Pancreas (tissue), 10 donors: ENCODE data around the gene MNT. TPM values are rescaled to one million over a fixed set of nuclear protein-coding genes. Genes with fewer than 3 reads are reported as not detected.
A peak's percentile ranks its signal among the peaks of the same experiment; 100 is the strongest.

Source experiments
- ATAC-seq, 4 donors: fragments of 200-7000 bp; cut with Tn5 transposase; one replicate each; pipeline versions ENCODE4 v1.8.0 to v1.9.1; 2020; ENCODE audit warnings: mild to moderate bottlenecking in 4 of 4, moderate library complexity in 4 of 4
- DNase-seq, 6 donors: peaks; one replicate each; pipeline ENCODE4 v3.0.0-alpha.2; 2020
- FAIRE-seq: peaks from 2 replicates; lab custom pipeline; 2012; peaks lifted over from hg19 to GRCh38; lab: Jason Lieb, UNC
- H3K27ac ChIP-seq, 4 donors: fragments of 200-600 bp; sonication (generic); 1 replicate in 3 of 4; 2 replicates in 1 of 4; pipeline versions ENCODE4 v1.5.0 to v1.8.0; 2020
- H3K27me3 ChIP-seq, 4 donors: fragments of 200-600 bp; one replicate each; pipeline ENCODE4 v1.8.0; 2021
- H3K36me3 ChIP-seq, 3 donors: fragments of 200-600 bp; sonication (generic) in 1 of 3; one replicate each; pipeline versions ENCODE4 v1.5.0 to v1.8.0; 2020 to 2021
- H3K4me1 ChIP-seq, 3 donors: fragments of 200-600 bp; one replicate each; pipeline ENCODE4 v1.8.0; 2021
- H3K4me3 ChIP-seq, 4 donors: fragments of 200-600 bp; sonication (generic) in 2 of 4; one replicate each; pipeline versions ENCODE4 v1.5.0 to v1.8.0; 2020 to 2021
- H3K9me3 ChIP-seq, 4 donors: fragments of 200-600 bp; one replicate each; pipeline ENCODE4 v1.8.0; 2021
- CTCF ChIP-seq, 4 donors: fragments of 200-600 bp; sonication (generic) in 3 of 4; IDR thresholded peaks; one replicate each; pipeline versions ENCODE4 v1.5.0 to v1.8.0; 2021; ENCODE audit warnings: antibody characterized with exemption in 4 of 4
- WGBS, 2 donors: extraction: QIAGEN DNeasy Blood & Tissue Kit; methylation state at CpG; one replicate each; pipeline ENCODE4 v1.1.7; 2013; 5-methylcytosine and 5-hydroxymethylcytosine counted together
- intact Hi-C, 3 donors: fragments of 100-400 bp; cut with DNase I; formaldehyde crosslinking; loops; one replicate each; pipeline versions ENCODE4 v1.11.1 to v1.14.2; 2022
- polyA plus RNA-seq, 2 donors: library from polyadenylated mRNA; stranded (reverse); fragments of 200-250 nt; gene quantifications; one replicate each; pipeline ENCODE4 v1.2.3, GENCODE V29; 2013
- total RNA-seq, 6 donors: library from RNA; stranded (reverse); fragmentation: NEBNext Ultra II Directional in 4 of 6; extraction: Animal tissue kit (Norgen Biotek cat#: 25700) in 4 of 6; gene quantifications; one replicate each; pipeline versions ENCODE4 v1.2.1 to v1.2.4, GENCODE V29; 2021 to 2023
- donor health status: healthy with polysubstance abuse.
- donor health status: DM: no; HTN: no; CAD: no; lungs with moderate emphysema.
- donor health status: DM: no; HTN: no; CAD: no.
- donor health status: control.
- donor health status: control.
- donor health status: Bipolar disorder and iron deficiency.
- donor health status: DM: yes; HTN: yes; CAD: no.
- donor health status: DM: no; HTN: no; CAD: no.
- donor health status: DM: no; HTN: no; CAD: no.
- donor health status: DM: yes; HTN: yes; CAD: no.

Gene MNT
- total and polyA plus RNA-seq, 8 donors: 8.7 to 15.8 (median 10.3) TPM

DNA sequence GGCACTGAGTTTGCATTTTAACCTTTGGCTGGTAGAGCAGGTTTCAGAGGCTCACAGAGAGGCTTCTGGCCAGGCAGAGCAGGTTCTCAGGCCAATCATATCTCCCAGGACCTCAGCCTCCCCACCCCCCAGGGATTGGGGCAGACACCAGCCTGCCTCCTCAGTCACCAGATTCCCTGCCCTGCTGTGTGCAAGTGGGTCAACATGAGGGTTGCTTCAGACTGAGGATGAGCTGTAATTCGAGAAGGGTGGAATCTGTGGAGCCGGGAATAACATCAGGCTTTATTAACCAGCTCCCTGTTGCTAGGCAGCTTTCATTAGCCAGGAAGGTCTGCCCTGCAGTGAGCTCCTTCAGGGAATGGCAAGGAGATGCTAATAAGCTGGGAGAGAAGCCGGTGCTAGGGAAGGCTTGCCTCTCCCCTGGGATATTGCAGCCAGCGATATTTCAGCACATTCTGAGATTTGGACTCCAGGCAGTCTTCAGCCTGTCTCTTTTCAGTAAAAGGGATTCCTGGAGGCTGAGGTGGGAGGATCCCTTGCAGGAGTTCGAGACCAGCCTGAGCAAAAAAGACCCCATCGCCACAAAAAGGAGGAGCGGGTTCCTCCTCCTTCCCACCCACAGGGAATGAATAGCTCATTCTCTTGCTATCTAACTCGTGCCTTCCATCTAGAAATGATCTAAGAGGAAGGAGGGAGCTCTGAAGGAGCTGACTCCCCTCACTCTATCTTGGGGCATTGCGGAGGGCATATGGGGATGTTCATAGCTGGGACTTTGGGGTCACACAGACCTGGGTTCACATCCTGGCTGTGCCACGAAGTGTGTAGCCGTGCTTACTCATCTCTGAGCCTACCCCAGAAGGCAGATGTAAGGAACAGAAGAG lies 52.8 kb downstream of the MNT start:
- ATAC-seq: peak; percentile 74 to 87 (median 86)
- no peak for FAIRE-seq
- Histone ChIP-seq H3K27ac (peak overlapping the region in 2 of 4 donors; percentile 35 to 36), H3K9me3 (no peaks in the 10 kb centered on the region), H3K36me3 (no peaks in the 10 kb centered on the region), H3K4me3 (no peak overlapping the region), H3K4me1 (peaks cover 0 to 8% (median 0%) of the 10 kb centered on the region in 3 donors), H3K27me3 (no peaks in the 10 kb centered on the region)
- WGBS, 2 donors: 61 to 62% methylated on average over 11 of the region's 11 CpGs
- intact Hi-C loops: no loop called here
- TF ChIP-seq CTCF (IDR thresholded peaks at IDR 0.05): no peak
- peak in 1 of 6 donors; percentile 49 for DNase-seq

DNA sequence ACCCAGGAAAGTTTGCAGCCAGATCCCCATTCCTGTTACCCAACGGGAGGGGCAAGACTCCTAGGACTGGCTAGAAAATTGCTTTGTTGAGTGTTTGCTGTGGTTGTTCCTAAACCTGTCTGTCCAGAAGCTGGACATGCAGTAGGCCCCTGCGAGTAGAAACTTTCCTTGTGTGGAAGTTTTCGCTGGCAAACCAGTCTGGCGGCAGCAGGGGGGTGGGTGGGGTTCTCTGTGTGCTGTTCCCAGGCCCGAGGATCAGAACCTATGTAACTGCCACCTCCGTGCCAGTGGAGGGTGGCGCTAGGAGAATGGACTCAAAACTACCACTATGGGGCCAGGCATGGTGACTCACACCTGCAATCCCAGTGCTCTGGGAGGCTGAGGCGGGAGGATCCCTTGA lies 54.4 kb downstream of the MNT start:
- FAIRE-seq (no peak), ATAC-seq (no peak), DNase-seq (no peak)
- H3K36me3 ChIP-seq: no peaks in the 10 kb centered on the region
- 86 to 90% methylated on average over 8 of the region's 8 CpGs for whole genome bisulfite sequencing, 2 donors
- no peak for TF ChIP-seq CTCF (IDR thresholded peaks at IDR 0.05)
- no peak overlapping the region for H3K4me3 ChIP-seq
- H3K27ac ChIP-seq: no peak overlapping the region
- peaks cover 0 to 8% (median 0%) of the 10 kb centered on the region in 3 donors for H3K4me1 ChIP-seq
- no peaks in the 10 kb centered on the region for H3K9me3 ChIP-seq
- H3K27me3 ChIP-seq: no peaks in the 10 kb centered on the region
- intact Hi-C loops: no loop called here

DNA sequence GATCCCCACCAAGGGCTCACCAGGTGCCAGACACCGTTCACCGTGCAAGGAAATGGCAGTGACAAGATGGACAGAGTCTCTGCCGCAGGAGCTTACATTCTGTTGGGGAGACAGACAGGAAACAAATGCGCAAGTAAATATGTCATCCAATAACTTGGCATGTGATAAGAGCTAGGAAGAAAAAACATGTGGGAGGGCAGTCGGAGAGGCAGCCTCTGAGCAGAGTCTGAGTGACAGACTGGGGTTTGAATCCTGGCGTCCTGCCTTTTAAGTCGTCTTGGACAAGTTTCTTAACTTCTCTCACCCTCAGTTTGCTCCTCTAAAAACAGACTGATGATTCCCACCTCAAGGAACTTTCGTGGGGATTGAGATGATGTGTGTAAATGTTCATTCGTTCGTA lies 56.3 kb downstream of the MNT start:
- Histone ChIP-seq H3K9me3 (no peaks in the 10 kb centered on the region), H3K4me3 (no peak overlapping the region), H3K27me3 (no peaks in the 10 kb centered on the region), H3K27ac (no peak overlapping the region), H3K36me3 (no peaks in the 10 kb centered on the region), H3K4me1 (peaks cover 0 to 8% (median 0%) of the 10 kb centered on the region in 3 donors)
- no peak for TF ChIP-seq CTCF (IDR thresholded peaks at IDR 0.05)
- no peak for ATAC-seq
- DNase-seq: no peak
- intact Hi-C loops: no loop called here
- 85 to 86% methylated on average over 10 of the region's 10 CpGs for WGBS, 2 donors
- FAIRE-seq: no peak

DNA sequence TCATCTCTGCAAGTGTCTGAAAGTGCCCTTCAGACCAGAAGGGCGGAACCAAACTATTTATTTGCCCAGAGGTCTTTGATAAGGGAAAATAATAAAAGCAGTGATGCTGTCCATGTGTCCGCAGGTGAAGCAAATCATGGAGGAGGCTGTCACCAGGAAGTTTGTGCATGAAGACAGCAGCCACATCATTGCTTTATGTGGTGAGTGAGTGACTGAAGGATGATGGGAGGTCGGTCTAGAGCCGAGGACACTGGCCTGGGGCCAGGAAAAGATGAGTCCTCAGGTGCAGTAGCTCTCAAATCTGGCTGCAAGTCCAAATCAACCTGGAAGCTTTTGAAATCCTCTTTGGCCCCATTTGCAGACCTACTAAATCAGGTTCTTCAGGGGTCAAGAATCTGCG lies 57.4 kb downstream of the MNT start:
- no peak for TF ChIP-seq CTCF (IDR thresholded peaks at IDR 0.05)
- Histone ChIP-seq H3K9me3 (no peaks in the 10 kb centered on the region), H3K27me3 (no peaks in the 10 kb centered on the region), H3K36me3 (no peaks in the 10 kb centered on the region), H3K27ac (no peak overlapping the region), H3K4me3 (no peak overlapping the region), H3K4me1 (peaks cover 0 to 8% (median 0%) of the 10 kb centered on the region in 3 donors)
- DNase-seq: no peak
- ATAC-seq: no peak
- intact Hi-C loops: no loop called here
- FAIRE-seq: no peak
- 60 to 63% methylated on average over 5 of the region's 5 CpGs for WGBS, 2 donors

- Histone ChIP-seq H3K4me3 (peak overlapping the region; percentile 69 to 93 (median 88)), H3K9me3 (no peaks in the 10 kb centered on the region), H3K27me3 (no peaks in the 10 kb centered on the region), H3K4me1 (peaks cover 10 to 12% (median 11%) of the 10 kb centered on the region in 3 donors), H3K36me3 (peaks cover 0 to 18% (median 16%) of the 10 kb centered on the region in 3 donors), H3K27ac (peak overlapping the region; percentile 64 to 86 (median 74))
- no peak for DNase-seq
- WGBS, 2 donors: 13 to 14% methylated on average over 5 of the region's 5 CpGs
- no peak for TF ChIP-seq CTCF (IDR thresholded peaks at IDR 0.05)
- no peak for ATAC-seq
- intact Hi-C loops: no loop called here
- FAIRE-seq: no peak
These were observed 62.6 kb downstream of the MNT start for GRCh38 chr17:2338315-2338657.
